Neuronal stem cell (in vitro differentiated cells): Measurements from ENCODE around the gene GPANK1.
A peak's percentile ranks its signal among the peaks of the same experiment; 100 is the strongest.

Source experiments
- DNase-seq: peaks from one replicate; pipeline ENCODE4 v3.0.0-alpha.2; 2013; ENCODE audit warnings: low spot score
- H2AFZ ChIP-seq: one replicate; pipeline ENCODE4 v1.6.1; 2013; ENCODE audit warnings: mild to moderate bottlenecking, low read length, inconsistent platforms
- H2AK5ac ChIP-seq: 2 replicates; pipeline ENCODE4 v1.6.1; 2013; ENCODE audit warnings: low read depth, mild to moderate bottlenecking, inconsistent platforms, low read length, moderate library complexity, mixed read lengths
- H2BK120ac ChIP-seq: 2 replicates; pipeline ENCODE4 v1.6.1; 2013; ENCODE audit warnings: low read depth, mild to moderate bottlenecking, inconsistent platforms, low read length, moderate library complexity, mixed read lengths
- H2BK12ac ChIP-seq: one replicate; pipeline ENCODE4 v1.6.1; 2013; ENCODE audit warnings: low read length, inconsistent platforms
- H2BK15ac ChIP-seq: 2 replicates; pipeline ENCODE4 v1.6.1; 2013; ENCODE audit warnings: mild to moderate bottlenecking, low read length, inconsistent platforms, mixed read lengths
- H2BK5ac ChIP-seq: one replicate; pipeline ENCODE4 v1.6.1; 2013; ENCODE audit warnings: inconsistent platforms, mild to moderate bottlenecking, low read length, moderate library complexity
- H3K14ac ChIP-seq: one replicate; pipeline ENCODE4 v1.6.1; 2013; ENCODE audit warnings: low read length, inconsistent platforms
- H3K18ac ChIP-seq: 2 replicates; pipeline ENCODE4 v1.6.1; 2013; ENCODE audit warnings: low read length, inconsistent platforms
- H3K23ac ChIP-seq: 2 replicates; pipeline ENCODE4 v1.6.1; 2013; ENCODE audit warnings: low read depth, mild to moderate bottlenecking, mixed read lengths, low read length, inconsistent platforms; ENCODE audit not compliant: poor library complexity
- H3K27ac ChIP-seq: replicated peaks from 3 replicates; pipeline ENCODE4 v1.5.1; 2013; ENCODE audit warnings: low read length, inconsistent platforms
- H3K27me3 ChIP-seq, 3 experiments: 2 replicates each; pipeline ENCODE4 v1.6.1; 2013; ENCODE audit warnings: low read length in 3 of 3, mild to moderate bottlenecking in 2 of 3, inconsistent platforms in 1 of 3, low read depth in 1 of 3, mixed read lengths in 1 of 3, moderate library complexity in 1 of 3; ENCODE audit not compliant: control insufficient read depth in 3 of 3, insufficient read depth in 3 of 3
- H3K36me3 ChIP-seq, 2 donors: replicated peaks in 1 of 2; 2 replicates each; pipeline ENCODE4 v1.6.1; 2013; ENCODE audit warnings: low read length in 2 of 2; ENCODE audit not compliant: control insufficient read depth in 2 of 2, insufficient read depth in 2 of 2
- H3K4ac ChIP-seq: 2 replicates; pipeline ENCODE4 v1.6.1; 2013; ENCODE audit warnings: inconsistent platforms, mild to moderate bottlenecking, low read length, moderate library complexity
- H3K4me1 ChIP-seq, 2 donors: 1 replicate in 1 of 2; 2 replicates in 1 of 2; pipeline ENCODE4 v1.6.1; 2013; ENCODE audit warnings: low read length in 2 of 2, low read depth in 1 of 2; ENCODE audit not compliant: control insufficient read depth in 2 of 2, insufficient read depth in 1 of 2
- H3K4me2 ChIP-seq: one replicate; pipeline ENCODE4 v1.6.1; 2013; ENCODE audit warnings: mild to moderate bottlenecking, low read length, inconsistent platforms; ENCODE audit not compliant: insufficient read depth, poor library complexity, severe bottlenecking
- H3K4me3 ChIP-seq, 2 donors: 2 replicates each; pipeline ENCODE4 v1.5.1; 2013; ENCODE audit warnings: low read length in 2 of 2, mild to moderate bottlenecking in 2 of 2, inconsistent platforms in 1 of 2, moderate library complexity in 1 of 2
- H3K79me1 ChIP-seq: one replicate; pipeline ENCODE4 v1.6.1; 2013; ENCODE audit warnings: low read depth, mild to moderate bottlenecking, inconsistent platforms, low read length, moderate library complexity
- H3K9ac ChIP-seq: one replicate; pipeline ENCODE4 v1.6.1; 2013; ENCODE audit warnings: mild to moderate bottlenecking, low read depth, low read length, inconsistent platforms; ENCODE audit not compliant: poor library complexity
- H3K9me3 ChIP-seq, 2 donors: replicated peaks in 1 of 2; 2 replicates each; pipeline versions ENCODE3 to v1.6.1; 2013; ENCODE audit warnings: low read length in 2 of 2, mild to moderate bottlenecking in 2 of 2, inconsistent platforms in 1 of 2, low read depth in 1 of 2, mixed read lengths in 1 of 2, moderate library complexity in 1 of 2; ENCODE audit not compliant: control insufficient read depth in 2 of 2, insufficient read depth in 1 of 2
- H4K8ac ChIP-seq: one replicate; pipeline ENCODE4 v1.6.1; 2013; ENCODE audit warnings: low read depth, mild to moderate bottlenecking, inconsistent platforms, low read length, moderate library complexity
- H4K91ac ChIP-seq: one replicate; pipeline ENCODE4 v1.6.1; 2013; ENCODE audit warnings: low read length, low read depth, mild to moderate bottlenecking, inconsistent platforms; ENCODE audit not compliant: poor library complexity
- WGBS, 2 donors: extraction: QIAGEN DNeasy Blood & Tissue Kit; methylation state at CpG; one replicate each; pipeline ENCODE4 v1.1.7; 2013; ENCODE audit warnings: missing lambda C conversion rate in 2 of 2, mixed read lengths in 1 of 2; ENCODE audit not compliant: insufficient read length in 2 of 2, insufficient replicate concordance in 1 of 2; ENCODE audit errors: extremely low coverage in 2 of 2; 5-methylcytosine and 5-hydroxymethylcytosine counted together

The GPANK1 gene

DNA sequence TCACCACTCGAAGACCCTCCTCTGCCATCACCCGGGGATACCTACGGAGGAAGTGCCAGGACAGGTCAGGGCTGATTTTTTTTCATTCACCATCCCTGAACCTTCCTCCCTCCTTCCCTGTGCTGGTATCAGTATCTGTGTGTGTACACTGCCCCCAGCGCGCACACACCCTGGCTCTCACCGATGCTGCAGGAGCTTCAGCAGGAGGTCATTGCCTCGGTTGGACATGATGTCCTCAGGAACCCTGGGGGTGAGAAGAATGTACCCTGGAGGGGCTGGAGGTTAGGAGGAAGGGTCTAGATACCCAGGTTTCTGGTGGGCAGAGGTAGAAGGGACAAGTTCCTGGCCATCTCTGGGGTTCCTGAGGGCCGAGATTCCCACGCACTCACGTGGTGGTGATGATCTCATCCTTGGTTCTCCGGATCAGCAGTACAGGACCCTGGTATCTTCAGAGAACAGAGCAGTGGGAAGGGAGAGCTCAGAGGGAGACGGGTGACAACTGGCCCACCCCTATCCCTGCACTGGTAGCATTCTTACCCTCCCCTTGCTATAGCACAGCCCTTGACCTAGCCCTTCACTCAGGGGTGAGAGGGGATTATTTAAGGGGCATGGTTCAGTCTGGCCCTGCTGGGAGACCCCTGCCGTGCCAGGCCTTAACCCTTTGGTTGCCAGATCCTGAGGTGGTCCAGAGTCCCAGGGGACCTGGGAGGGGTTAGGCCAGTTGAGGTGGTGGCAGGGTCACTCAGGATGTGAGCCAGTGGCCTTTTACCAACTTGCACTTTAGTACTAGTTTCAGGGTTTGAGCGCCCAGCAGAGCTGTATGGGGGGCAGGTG is 23.3 kb upstream of the GPANK1 start:
- no CpG with 5 or more reads among the region's 14 CpGs for WGBS, 2 donors

DNA sequence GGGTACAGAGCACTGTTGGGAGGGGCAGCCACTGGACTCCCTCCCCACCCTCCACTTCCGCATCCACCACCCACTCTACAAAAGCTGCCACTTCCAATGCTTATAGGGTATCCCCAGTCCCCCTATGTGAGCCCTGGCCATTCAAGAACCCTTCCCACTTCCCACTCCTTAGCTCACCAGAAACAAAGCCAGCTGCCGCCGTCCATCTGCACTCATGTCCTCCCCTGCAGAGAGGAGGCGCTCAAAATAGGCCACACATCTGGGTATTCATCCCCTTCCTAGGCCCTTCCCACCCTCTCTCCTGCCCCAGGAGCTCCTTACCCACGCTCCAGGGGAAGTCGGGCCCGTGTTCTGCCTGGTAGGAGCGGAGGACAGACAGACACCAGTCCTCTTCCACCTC is 22.5 kb upstream of the GPANK1 start:
- no peak overlapping the region for H3K9ac ChIP-seq
- no peaks in the 10 kb centered on the region for H3K79me1 ChIP-seq
- H3K27me3 ChIP-seq: no peaks in the 10 kb centered on the region
- no peak overlapping the region for H2BK12ac ChIP-seq
- no peak overlapping the region for H2AFZ ChIP-seq
- no peak overlapping the region for H3K4ac ChIP-seq
- no peak overlapping the region for H4K8ac ChIP-seq
- no peak overlapping the region for H2BK15ac ChIP-seq
- no peak overlapping the region for H3K27ac ChIP-seq
- H3K9me3 ChIP-seq: no peaks in the 10 kb centered on the region
- H3K14ac ChIP-seq: no peak overlapping the region
- WGBS, 2 donors: no CpG with 5 or more reads among the region's 8 CpGs
- no peak overlapping the region for H3K18ac ChIP-seq
- peaks cover 38 to 89% of the 10 kb centered on the region in 2 donors for H3K36me3 ChIP-seq
- no peak overlapping the region for H3K4me2 ChIP-seq
- no peak overlapping the region for H3K4me3 ChIP-seq
- H3K23ac ChIP-seq: no peak overlapping the region
- peaks cover 3 to 6% of the 10 kb centered on the region in 2 donors for H3K4me1 ChIP-seq
- no peak for DNase-seq
- H4K91ac ChIP-seq: no peak overlapping the region
- H2BK120ac ChIP-seq: no peak overlapping the region
- H2AK5ac ChIP-seq: no peak overlapping the region
- no peak overlapping the region for H2BK5ac ChIP-seq

More for the DNA sequence above, 23.3 kb upstream of the GPANK1 start:
- Histone ChIP-seq H3K27me3 (no peaks in the 10 kb centered on the region), H3K27ac (no peak overlapping the region), H3K4ac (no peak overlapping the region), H3K14ac (no peak overlapping the region), H3K18ac (no peak overlapping the region), H2BK12ac (no peak overlapping the region), H2BK15ac (no peak overlapping the region), H2BK5ac (no peak overlapping the region), H3K9ac (peak overlapping the region; percentile 15), H4K8ac (no peak overlapping the region), H3K4me2 (no peak overlapping the region), H2AK5ac (no peak overlapping the region), H3K4me3 (no peak overlapping the region), H3K9me3 (no peaks in the 10 kb centered on the region), H3K36me3 (peaks cover 43 to 93% of the 10 kb centered on the region in 2 donors), H4K91ac (no peak overlapping the region), H2BK120ac (no peak overlapping the region), H3K4me1 (peaks cover 1 to 6% of the 10 kb centered on the region in 2 donors), H3K23ac (no peak overlapping the region), H2AFZ (no peak overlapping the region), H3K79me1 (no peaks in the 10 kb centered on the region)
- DNase-seq: no peak

DNA sequence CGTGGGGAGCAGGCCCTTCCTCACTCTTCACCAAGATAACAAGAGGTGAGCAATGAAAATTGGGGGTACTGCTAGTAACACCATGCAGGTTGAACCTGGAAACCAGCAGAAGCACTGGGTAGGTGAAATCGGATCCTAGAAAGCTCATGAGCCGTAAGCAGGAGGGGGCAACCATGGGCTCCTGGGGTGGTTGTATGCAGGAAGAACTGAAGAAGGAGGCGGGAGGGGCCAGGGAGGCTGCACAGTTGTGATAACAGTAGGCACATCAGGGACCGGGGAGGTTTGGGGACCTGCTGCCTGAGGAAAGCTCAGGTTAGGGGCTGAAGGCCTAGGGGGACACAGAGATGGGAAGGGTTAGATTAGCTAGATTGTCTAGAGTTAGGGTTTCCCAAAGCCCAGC is 21.7 kb upstream of the GPANK1 start:
- H3K23ac ChIP-seq: no peak overlapping the region
- peaks cover 35 to 85% of the 10 kb centered on the region in 2 donors for H3K36me3 ChIP-seq
- H3K4me2 ChIP-seq: no peak overlapping the region
- H3K27me3 ChIP-seq: peaks cover 0 to 7% (median 5%) of the 10 kb centered on the region in 3 experiments
- H3K27ac ChIP-seq: no peak overlapping the region
- H4K8ac ChIP-seq: no peak overlapping the region
- H2BK120ac ChIP-seq: no peak overlapping the region
- H3K79me1 ChIP-seq: no peaks in the 10 kb centered on the region
- H3K4ac ChIP-seq: no peak overlapping the region
- H3K9me3 ChIP-seq: no peaks in the 10 kb centered on the region
- H3K18ac ChIP-seq: no peak overlapping the region
- no peak overlapping the region for H3K4me3 ChIP-seq
- WGBS, 2 donors: no CpG with 5 or more reads among the region's 5 CpGs
- no peak overlapping the region for H2BK12ac ChIP-seq
- H3K4me1 ChIP-seq: peaks cover 3 to 8% of the 10 kb centered on the region in 2 donors
- H2AFZ ChIP-seq: no peak overlapping the region
- H2BK15ac ChIP-seq: no peak overlapping the region
- H3K14ac ChIP-seq: no peak overlapping the region
- H4K91ac ChIP-seq: no peak overlapping the region
- no peak for DNase-seq
- no peak overlapping the region for H2AK5ac ChIP-seq
- no peak overlapping the region for H2BK5ac ChIP-seq
- no peak overlapping the region for H3K9ac ChIP-seq

DNA sequence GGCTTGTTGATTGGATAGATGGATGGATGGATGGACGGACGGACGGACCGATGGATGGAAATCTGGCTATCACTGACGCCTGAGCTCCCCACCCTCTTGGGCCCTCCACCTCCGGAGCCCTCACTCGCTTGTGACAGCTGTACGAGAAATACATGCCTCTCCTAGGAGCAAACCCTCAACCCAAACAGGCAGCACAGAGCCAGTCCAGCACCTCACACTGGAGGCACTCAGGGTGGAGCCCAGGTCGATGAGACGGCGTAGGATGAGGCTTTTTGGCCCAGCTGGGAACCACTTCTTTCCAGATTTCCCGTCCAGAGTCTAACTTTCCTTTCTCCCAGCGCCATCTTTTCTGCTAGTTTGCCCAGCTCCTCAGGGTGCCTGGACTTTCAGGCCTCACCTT is 18.8 kb upstream of the GPANK1 start:
- H3K14ac ChIP-seq: no peak overlapping the region
- DNase-seq: no peak
- WGBS, 2 donors: no CpG with 5 or more reads among the region's 13 CpGs
- no peak overlapping the region for H2BK12ac ChIP-seq
- peaks cover 16 to 57% of the 10 kb centered on the region in 2 donors for H3K36me3 ChIP-seq
- H3K9me3 ChIP-seq: no peaks in the 10 kb centered on the region
- no peak overlapping the region for H3K4me3 ChIP-seq
- H3K4me2 ChIP-seq: peak overlapping the region; percentile 82
- peak overlapping the region; percentile 18 for H3K18ac ChIP-seq
- no peak overlapping the region for H3K27ac ChIP-seq
- peak overlapping the region; percentile 22 for H3K9ac ChIP-seq
- no peak overlapping the region for H2AFZ ChIP-seq
- peaks cover 4 to 9% of the 10 kb centered on the region in 2 donors for H3K4me1 ChIP-seq
- H2BK120ac ChIP-seq: no peak overlapping the region
- peak overlapping the region; percentile 65 for H2AK5ac ChIP-seq
- H2BK15ac ChIP-seq: no peak overlapping the region
- no peak overlapping the region for H4K91ac ChIP-seq
- H2BK5ac ChIP-seq: no peak overlapping the region
- peaks cover 0 to 16% (median 7%) of the 10 kb centered on the region in 3 experiments for H3K27me3 ChIP-seq
- no peak overlapping the region for H3K4ac ChIP-seq
- H4K8ac ChIP-seq: no peak overlapping the region
- H3K23ac ChIP-seq: peak overlapping the region; percentile 61
- no peaks in the 10 kb centered on the region for H3K79me1 ChIP-seq
